Nephron progenitor cell (in vitro differentiated cells): Measurements from ENCODE around the gene CLEC4G.

Experiments used
- DNase-seq: peaks from one replicate; pipeline ENCODE4 v3.0.0; 2021
- H3K27ac Mint-ChIP-seq: 2 replicates; pipeline ENCODE4 v1.8.0; 2021; ENCODE audit warnings: mild to moderate bottlenecking, moderate library complexity, mixed read lengths
- H3K27me3 Mint-ChIP-seq: 2 replicates; pipeline ENCODE4 v1.8.0; 2021; ENCODE audit warnings: mild to moderate bottlenecking, low read depth, mixed read lengths; ENCODE audit not compliant: poor library complexity
- H3K36me3 Mint-ChIP-seq: 2 replicates; pipeline ENCODE4 v1.8.0; 2021; ENCODE audit warnings: low read depth, mixed read lengths
- H3K4me1 Mint-ChIP-seq: 2 replicates; pipeline ENCODE4 v1.8.0; 2021; ENCODE audit warnings: mixed read lengths
- H3K4me3 Mint-ChIP-seq: 2 replicates; pipeline ENCODE4 v1.8.0; 2021; ENCODE audit warnings: mild to moderate bottlenecking, moderate library complexity, mixed read lengths
- H3K9me3 Mint-ChIP-seq: 2 replicates; pipeline ENCODE4 v1.8.0; 2021; ENCODE audit warnings: mild to moderate bottlenecking, moderate library complexity, mixed read lengths
- TF ChIP-seq, protein P1 (sequence below): fragments of 200-600 bp; sonication (generic); IDR thresholded peaks from 2 replicates; pipeline ENCODE4 v1.5.0; 2021; ENCODE audit warnings: antibody characterized with exemption

The CLEC4G gene

DNA sequence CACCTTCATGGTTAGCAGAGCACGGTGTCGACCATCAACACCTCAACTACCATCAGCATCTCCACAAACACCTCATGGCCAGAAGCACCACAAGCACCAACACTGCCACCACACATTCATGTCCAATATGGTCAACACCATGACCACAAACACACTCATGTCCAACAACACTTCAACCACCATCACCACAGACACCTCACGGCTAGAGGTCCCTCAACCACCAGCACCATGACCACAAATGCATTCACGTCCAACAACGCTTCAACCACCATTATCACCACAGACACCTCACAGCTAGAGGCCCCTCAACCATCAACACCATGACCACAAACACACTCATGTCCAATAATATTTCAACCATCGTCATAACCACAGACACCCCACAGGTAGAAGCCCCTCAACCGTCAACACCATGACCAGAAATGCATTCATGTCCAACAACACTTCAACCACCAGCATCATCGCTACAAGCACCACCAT is 41.1 kb downstream of the CLEC4G start:
- H3K9me3 Mint-ChIP-seq: no peaks in the 10 kb centered on the region
- no peak overlapping the region for H3K27ac Mint-ChIP-seq
- DNase-seq: no peak
- H3K36me3 Mint-ChIP-seq: peaks cover 3% of the 10 kb centered on the region
- peaks cover 9% of the 10 kb centered on the region for H3K27me3 Mint-ChIP-seq
- H3K4me3 Mint-ChIP-seq: no peak overlapping the region
- H3K4me1 Mint-ChIP-seq: peaks cover 3% of the 10 kb centered on the region
- TF ChIP-seq, protein P1, sequence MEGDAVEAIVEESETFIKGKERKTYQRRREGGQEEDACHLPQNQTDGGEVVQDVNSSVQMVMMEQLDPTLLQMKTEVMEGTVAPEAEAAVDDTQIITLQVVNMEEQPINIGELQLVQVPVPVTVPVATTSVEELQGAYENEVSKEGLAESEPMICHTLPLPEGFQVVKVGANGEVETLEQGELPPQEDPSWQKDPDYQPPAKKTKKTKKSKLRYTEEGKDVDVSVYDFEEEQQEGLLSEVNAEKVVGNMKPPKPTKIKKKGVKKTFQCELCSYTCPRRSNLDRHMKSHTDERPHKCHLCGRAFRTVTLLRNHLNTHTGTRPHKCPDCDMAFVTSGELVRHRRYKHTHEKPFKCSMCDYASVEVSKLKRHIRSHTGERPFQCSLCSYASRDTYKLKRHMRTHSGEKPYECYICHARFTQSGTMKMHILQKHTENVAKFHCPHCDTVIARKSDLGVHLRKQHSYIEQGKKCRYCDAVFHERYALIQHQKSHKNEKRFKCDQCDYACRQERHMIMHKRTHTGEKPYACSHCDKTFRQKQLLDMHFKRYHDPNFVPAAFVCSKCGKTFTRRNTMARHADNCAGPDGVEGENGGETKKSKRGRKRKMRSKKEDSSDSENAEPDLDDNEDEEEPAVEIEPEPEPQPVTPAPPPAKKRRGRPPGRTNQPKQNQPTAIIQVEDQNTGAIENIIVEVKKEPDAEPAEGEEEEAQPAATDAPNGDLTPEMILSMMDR: no peak

DNA sequence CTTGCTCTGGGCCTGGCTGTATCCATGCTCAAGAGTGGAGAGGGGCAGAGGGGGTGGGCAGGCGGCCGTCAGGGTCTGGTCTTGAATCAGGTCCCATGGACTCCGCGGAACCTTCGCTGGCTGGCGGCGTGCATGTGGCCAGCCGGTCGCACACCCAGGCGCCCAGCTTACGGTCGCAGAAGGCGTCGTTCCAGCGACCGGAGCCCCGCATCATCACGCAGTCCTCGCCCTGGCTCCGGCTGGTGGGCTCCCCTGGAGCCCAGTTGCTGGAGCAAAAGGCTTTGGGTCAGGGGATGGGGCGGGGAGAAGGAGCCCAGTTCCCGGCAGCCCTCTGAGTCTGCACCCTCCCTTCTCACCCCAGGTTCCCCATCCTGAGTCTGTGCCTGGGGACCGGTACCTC is 42.7 kb downstream of the CLEC4G start:
- no peaks in the 10 kb centered on the region for H3K27me3 Mint-ChIP-seq
- H3K27ac Mint-ChIP-seq: no peak overlapping the region
- no peak overlapping the region for H3K4me3 Mint-ChIP-seq
- H3K36me3 Mint-ChIP-seq: peaks cover 12% of the 10 kb centered on the region
- no peak for DNase-seq
- H3K4me1 Mint-ChIP-seq: peaks cover 10% of the 10 kb centered on the region
- TF ChIP-seq, protein P1: no peak
- H3K9me3 Mint-ChIP-seq: no peaks in the 10 kb centered on the region

DNA sequence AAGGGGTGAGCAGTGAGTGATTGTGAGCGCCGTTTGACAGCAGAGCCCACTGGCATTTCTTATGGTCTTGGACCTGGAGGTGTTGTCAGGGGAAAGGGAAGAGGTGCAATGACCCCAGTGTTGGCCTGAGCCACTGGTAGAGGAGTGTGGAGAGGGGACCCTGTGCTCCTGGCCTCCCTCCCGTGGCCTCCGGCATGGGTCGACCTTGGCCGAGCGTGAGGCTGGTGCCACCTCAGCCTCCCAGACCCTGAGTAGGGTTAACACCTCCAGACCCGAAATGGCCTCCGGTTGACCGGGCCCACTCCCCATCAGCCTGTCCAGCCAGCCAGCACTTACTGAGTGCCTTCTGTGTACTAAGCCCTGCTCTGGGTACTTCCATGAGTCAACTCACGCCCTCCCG is 44.7 kb downstream of the CLEC4G start:
- H3K27me3 Mint-ChIP-seq: no peaks in the 10 kb centered on the region
- no peak overlapping the region for H3K4me3 Mint-ChIP-seq
- H3K27ac Mint-ChIP-seq: no peak overlapping the region
- H3K9me3 Mint-ChIP-seq: no peaks in the 10 kb centered on the region
- DNase-seq: no peak
- TF ChIP-seq, protein P1: no peak
- peaks cover 29% of the 10 kb centered on the region for H3K36me3 Mint-ChIP-seq
- peaks cover 10% of the 10 kb centered on the region for H3K4me1 Mint-ChIP-seq

DNA sequence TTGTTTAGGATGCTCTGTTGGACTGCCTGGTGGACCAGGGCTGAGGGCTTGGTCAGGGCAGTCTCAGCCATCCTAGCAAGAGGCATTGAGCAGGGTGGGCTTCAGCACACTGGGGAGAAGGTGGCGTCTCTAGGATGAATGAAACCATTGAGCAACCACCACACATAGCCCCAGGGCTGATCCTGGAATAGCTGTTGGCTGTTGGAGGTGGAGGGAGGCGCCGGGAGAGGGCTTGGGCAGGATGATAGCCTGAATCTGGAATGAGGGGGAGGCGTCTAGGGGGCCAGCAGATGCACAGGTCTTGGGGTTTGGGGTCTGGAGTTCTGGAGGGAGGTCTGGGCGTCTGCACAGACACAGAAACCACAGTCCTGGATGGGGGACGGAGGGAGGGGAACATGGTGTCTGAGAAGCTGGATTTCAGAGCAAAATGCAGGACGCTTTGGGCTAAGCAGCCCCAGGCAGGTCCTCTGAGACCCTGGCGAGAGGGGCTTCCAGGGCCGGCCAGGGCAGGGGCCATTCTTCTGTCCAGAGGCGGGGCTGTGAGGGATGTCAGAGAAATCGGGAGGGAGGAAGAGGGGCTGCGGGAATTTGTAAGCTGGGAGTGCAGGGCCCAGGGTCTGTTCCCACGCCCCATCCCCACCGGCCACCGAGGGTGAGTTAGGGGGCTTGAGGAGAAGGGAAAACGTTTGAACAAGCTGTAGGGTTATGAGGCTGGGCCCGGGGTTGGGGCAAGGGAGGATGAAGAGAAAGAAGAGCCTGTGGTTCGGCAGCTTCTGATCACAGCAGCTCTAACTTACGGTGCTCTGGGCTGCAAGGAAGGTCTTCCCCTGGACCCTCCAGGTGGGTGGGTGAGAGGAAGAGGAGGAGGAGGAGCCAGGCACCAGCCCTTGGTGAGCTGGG is 46.1 kb downstream of the CLEC4G start:
- no peak for DNase-seq
- Mint-ChIP-seq H3K27me3 (no peaks in the 10 kb centered on the region), H3K36me3 (peaks cover 29% of the 10 kb centered on the region), H3K4me1 (peaks cover 15% of the 10 kb centered on the region), H3K27ac (peak overlapping the region; percentile 89), H3K4me3 (no peak overlapping the region), H3K9me3 (no peaks in the 10 kb centered on the region)
- TF ChIP-seq, protein P1: no peak

DNA sequence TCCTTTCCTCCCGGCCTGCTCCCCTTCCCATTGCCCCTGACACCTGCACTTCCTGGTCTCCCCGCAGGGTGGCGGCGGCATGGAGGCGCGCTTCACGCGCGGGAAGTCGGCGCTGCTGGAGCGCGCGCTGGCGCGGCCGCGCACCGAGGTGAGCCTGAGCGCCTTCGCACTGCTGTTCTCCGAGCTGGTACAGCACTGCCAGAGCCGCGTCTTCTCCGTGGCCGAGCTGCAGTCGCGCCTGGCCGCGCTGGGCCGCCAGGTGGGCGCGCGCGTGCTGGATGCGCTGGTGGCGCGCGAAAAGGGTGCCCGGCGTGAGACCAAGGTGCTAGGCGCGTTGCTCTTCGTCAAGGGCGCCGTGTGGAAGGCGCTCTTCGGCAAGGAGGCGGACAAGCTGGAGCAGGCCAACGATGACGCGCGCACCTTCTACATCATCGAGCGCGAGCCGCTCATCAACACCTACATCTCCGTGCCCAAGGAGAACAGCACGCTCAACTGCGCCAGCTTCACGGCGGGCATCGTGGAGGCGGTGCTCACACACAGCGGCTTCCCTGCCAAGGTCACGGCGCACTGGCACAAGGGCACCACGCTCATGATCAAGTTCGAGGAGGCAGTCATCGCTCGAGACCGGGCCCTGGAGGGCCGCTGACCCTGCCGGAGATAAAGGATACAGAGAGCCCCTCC is 49.6 kb downstream of the CLEC4G start:
- TF ChIP-seq, protein P1: no peak
- H3K27me3 Mint-ChIP-seq: peaks cover 23% of the 10 kb centered on the region
- H3K36me3 Mint-ChIP-seq: peaks cover 29% of the 10 kb centered on the region
- H3K9me3 Mint-ChIP-seq: no peaks in the 10 kb centered on the region
- H3K4me1 Mint-ChIP-seq: peaks cover 37% of the 10 kb centered on the region
- H3K27ac Mint-ChIP-seq: no peak overlapping the region
- H3K4me3 Mint-ChIP-seq: peak overlapping the region; percentile 89
- no peak for DNase-seq
